Activated CD8-positive, alpha-beta T cell treated with anti-CD3 and anti-CD28 coated beads, Interleukin-2, amount 10 ng/mL, durations not matched to agents 7 days and 5 days (primary cell): Measurements from ENCODE around the gene PTGS2. TPM values are rescaled to one million over a fixed set of nuclear protein-coding genes. Genes with fewer than 3 reads are reported as not detected.

ENCODE experiments used
- ATAC-seq: fragments of 150-1000 bp; cut with Tn5 transposase; one replicate; pipeline ENCODE4 v1.10.0; 2021; ENCODE audit warnings: moderate library complexity
- CTCF ChIA-PET: fragments of 350-600 bp; sonication (Branson Sonifier 250); formaldehyde crosslinking; loops from one replicate; lab custom pipeline; 2021; ENCODE audit warnings: antibody characterized with exemption; lab: Charles Lee
- POLR2A ChIA-PET: fragments of 350-600 bp; sonication (Branson Sonifier 250); formaldehyde crosslinking; loops from one replicate; lab custom pipeline; 2021; ENCODE audit warnings: antibody characterized with exemption; lab: Charles Lee
- DNase-seq: peaks from one replicate; pipeline ENCODE4 v3.0.0-alpha.2; 2020
- H3K27ac Mint-ChIP-seq: one replicate; pipeline ENCODE4 v1.8.0; 2021; ENCODE audit warnings: mild to moderate bottlenecking, mixed read lengths
- H3K27me3 Mint-ChIP-seq: one replicate; pipeline ENCODE4 v1.8.0; 2021; ENCODE audit warnings: low read depth, mixed read lengths
- H3K36me3 Mint-ChIP-seq: one replicate; pipeline ENCODE4 v1.8.0; 2021; ENCODE audit warnings: low read depth, mixed read lengths
- H3K4me1 Mint-ChIP-seq: one replicate; pipeline ENCODE4 v1.8.0; 2021; ENCODE audit warnings: low read depth, mixed read lengths
- H3K4me3 Mint-ChIP-seq: one replicate; pipeline ENCODE4 v1.8.0; 2021; ENCODE audit warnings: mild to moderate bottlenecking, mixed read lengths
- H3K9me3 Mint-ChIP-seq: one replicate; pipeline ENCODE4 v1.8.0; 2022; ENCODE audit warnings: mixed read lengths; ENCODE audit not compliant: insufficient read depth
- total RNA-seq, 2 experiments: library from RNA; stranded (reverse); gene quantifications; one replicate each; pipeline ENCODE4 v1.2.3, GENCODE V29; 2021

The PTGS2 gene
- total RNA-seq, 2 experiments from 2014 or later, result not detected

GRCh38 chr1:186634511-186634910 is 45.7 kb downstream of the PTGS2 start:
- H3K36me3 Mint-ChIP-seq, result no peaks in the 10 kb centered on the region
- ChIA-PET POLR2A (interaction anchor here (0.6 kb wide), 1 partner anchor 92 kb away, joined by 3 read pairs; no protein-coding TSS in a partner anchor), CTCF (no interaction called here)
- H3K27me3 Mint-ChIP-seq, result peaks cover 8% of the 10 kb centered on the region
- H3K27ac Mint-ChIP-seq, result no peak overlapping the region
- H3K4me1 Mint-ChIP-seq, result no peaks in the 10 kb centered on the region
- H3K9me3 Mint-ChIP-seq, result peaks cover 5% of the 10 kb centered on the region
- H3K4me3 Mint-ChIP-seq, result no peak overlapping the region
- ATAC-seq (no peak), DNase-seq (no peak)

DNA sequence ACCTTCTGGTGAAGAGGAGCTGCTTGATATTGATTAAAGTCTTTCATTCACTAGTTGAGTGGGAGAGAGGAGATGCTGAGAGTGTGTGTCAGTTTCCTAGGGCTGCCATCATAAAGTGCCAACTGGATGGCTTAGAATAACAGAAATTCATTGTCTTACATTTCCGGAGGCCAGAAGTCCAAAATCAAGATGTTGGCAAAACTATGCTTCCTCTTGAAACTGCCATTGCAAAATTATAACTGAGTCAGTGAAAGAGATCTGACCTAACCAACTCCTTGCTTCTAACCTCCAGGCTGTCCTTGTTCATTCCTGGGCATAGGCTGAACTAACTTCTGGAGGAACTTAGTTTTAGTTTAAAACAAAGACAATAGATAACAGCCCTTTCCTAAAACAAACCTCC is 47.1 kb downstream of the PTGS2 start:
- peaks cover 5% of the 10 kb centered on the region for H3K9me3 Mint-ChIP-seq
- ATAC-seq (no peak), DNase-seq (no peak)
- no peaks in the 10 kb centered on the region for H3K4me1 Mint-ChIP-seq
- H3K27me3 Mint-ChIP-seq, result peaks cover 11% of the 10 kb centered on the region
- CTCF ChIA-PET, result no interaction called here
- no peaks in the 10 kb centered on the region for H3K36me3 Mint-ChIP-seq
- POLR2A ChIA-PET, result no interaction called here
- no peak overlapping the region for H3K27ac Mint-ChIP-seq
- no peak overlapping the region for H3K4me3 Mint-ChIP-seq

DNA sequence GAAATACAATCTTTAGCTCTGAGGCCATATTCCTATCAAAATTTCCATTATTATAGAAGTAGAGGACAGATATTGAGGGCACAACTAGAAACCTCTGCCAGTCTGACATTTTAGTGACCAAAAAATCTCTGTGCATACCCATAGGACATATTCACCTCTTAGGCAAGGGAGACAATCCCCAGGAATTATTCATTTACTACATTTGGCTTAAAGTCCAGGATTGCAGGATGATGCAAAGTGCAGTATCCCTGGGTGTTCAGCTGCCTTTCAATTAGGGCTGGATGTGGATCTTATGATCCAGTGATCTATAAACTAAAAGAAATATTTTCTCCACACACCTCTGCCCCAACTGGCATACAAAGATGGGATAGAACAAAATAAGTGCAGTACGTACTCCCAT is 50.9 kb downstream of the PTGS2 start:
- CTCF ChIA-PET, result no interaction called here
- Mint-ChIP-seq H3K27me3 (peaks cover 15% of the 10 kb centered on the region), H3K27ac (no peak overlapping the region)

DNA sequence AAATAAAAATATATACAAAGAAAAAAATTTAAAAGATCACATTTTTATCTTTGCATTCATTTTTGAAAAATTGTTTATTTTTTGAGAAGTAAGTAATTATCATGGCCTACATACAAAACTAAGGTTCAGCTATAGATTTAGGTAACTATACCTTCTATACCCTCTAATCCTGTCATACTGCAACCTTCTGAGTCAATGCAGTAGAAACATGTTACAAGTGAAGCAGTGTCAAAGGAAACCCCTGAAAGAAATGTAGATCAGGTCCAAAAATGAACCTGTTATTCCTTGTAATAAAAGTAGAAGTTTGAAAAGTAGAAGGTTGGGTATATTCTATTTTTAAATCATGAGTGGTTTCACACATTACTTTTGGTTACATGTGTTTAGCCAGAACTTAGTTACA is 51.3 kb downstream of the PTGS2 start:
- CTCF ChIA-PET, result no interaction called here
- Mint-ChIP-seq H3K27me3 (peaks cover 15% of the 10 kb centered on the region), H3K9me3 (no peaks in the 10 kb centered on the region), H3K4me1 (no peaks in the 10 kb centered on the region), H3K27ac (no peak overlapping the region), H3K4me3 (no peak overlapping the region), H3K36me3 (no peaks in the 10 kb centered on the region)
- POLR2A ChIA-PET, result no interaction called here
- DNase-seq, result no peak
- no peak for ATAC-seq

More for the DNA sequence above, 50.9 kb downstream of the PTGS2 start:
- no peaks in the 10 kb centered on the region for H3K36me3 Mint-ChIP-seq
- no peak for ATAC-seq
- no peaks in the 10 kb centered on the region for H3K4me1 Mint-ChIP-seq
- H3K9me3 Mint-ChIP-seq, result no peaks in the 10 kb centered on the region
- H3K4me3 Mint-ChIP-seq, result no peak overlapping the region
- POLR2A ChIA-PET, result no interaction called here
- DNase-seq, result no peak

DNA sequence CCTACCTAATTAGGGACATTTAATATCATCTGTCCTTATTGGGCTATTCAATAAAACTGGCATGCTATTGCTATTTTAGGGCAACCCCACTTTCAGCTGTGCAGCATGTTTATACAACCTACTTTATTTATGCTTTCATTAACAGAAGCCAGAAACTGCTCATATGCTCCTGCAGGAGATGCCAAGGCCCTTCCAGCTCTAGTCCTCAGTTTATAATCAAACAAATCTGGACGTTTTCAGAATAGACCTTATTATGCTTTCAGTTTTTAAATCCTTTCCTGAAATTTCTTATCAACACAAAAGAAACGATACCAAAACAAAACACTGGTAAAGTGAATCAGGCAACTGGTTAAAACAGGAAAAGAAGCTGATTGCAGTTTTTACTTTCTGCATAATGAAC is 53.2 kb downstream of the PTGS2 start:
- ATAC-seq (no peak), DNase-seq (no peak)
- POLR2A ChIA-PET, result no interaction called here
- Mint-ChIP-seq H3K27ac (no peak overlapping the region), H3K27me3 (peaks cover 18% of the 10 kb centered on the region), H3K9me3 (no peaks in the 10 kb centered on the region), H3K4me3 (no peak overlapping the region), H3K4me1 (no peaks in the 10 kb centered on the region), H3K36me3 (no peaks in the 10 kb centered on the region)
- CTCF ChIA-PET, result interaction anchor here (1.3 kb wide), 1 partner anchor 359 kb away, joined by 3 read pairs; no protein-coding TSS in a partner anchor

DNA sequence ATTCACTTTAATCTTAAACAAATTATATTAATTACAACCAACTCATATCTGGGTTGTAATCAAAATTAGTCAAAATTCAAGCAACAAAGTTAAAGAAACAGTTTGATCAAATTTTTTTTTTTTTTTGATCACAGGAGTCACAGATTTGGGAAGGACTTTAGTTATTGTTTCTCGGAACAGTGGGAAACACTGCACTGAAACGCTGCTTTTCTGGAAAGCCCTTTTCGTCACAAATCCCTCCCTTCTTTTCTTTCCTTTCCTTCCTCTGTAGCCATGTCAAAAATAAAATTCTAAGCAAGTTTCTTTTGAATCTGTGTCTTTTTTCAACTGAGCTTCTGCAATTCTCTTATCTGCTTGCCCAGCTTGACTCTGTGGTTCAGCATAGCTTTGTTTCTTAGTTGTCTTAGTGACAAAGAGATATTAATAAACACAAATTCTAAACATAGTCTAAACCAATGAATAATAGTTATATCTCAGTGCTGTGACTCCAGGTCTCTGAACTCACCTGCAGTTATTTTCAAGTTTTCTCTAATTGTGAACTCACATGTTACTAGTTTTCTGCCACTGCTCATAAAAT is 53.8 kb downstream of the PTGS2 start:
- no peak for ATAC-seq
- no peak overlapping the region for H3K4me3 Mint-ChIP-seq

GRCh38 chr1:186623551-186623950 is 56.7 kb downstream of the PTGS2 start:
- ChIA-PET CTCF (no interaction called here), POLR2A (no interaction called here)
- peaks cover 25% of the 10 kb centered on the region for H3K4me1 Mint-ChIP-seq
- H3K27ac Mint-ChIP-seq, result no peak overlapping the region
- H3K9me3 Mint-ChIP-seq, result no peaks in the 10 kb centered on the region
- H3K27me3 Mint-ChIP-seq, result peaks cover 10% of the 10 kb centered on the region
- H3K4me3 Mint-ChIP-seq, result no peak overlapping the region
- DNase-seq, result no peak
- H3K36me3 Mint-ChIP-seq, result no peaks in the 10 kb centered on the region
- ATAC-seq, result no peak

More for the DNA sequence above, 53.8 kb downstream of the PTGS2 start:
- peaks cover 4% of the 10 kb centered on the region for H3K4me1 Mint-ChIP-seq
- H3K36me3 Mint-ChIP-seq, result no peaks in the 10 kb centered on the region
- POLR2A ChIA-PET, result no interaction called here
- no peak overlapping the region for H3K27ac Mint-ChIP-seq
- H3K27me3 Mint-ChIP-seq, result peaks cover 18% of the 10 kb centered on the region
- DNase-seq, result no peak
- CTCF ChIA-PET, result interaction anchor here (1.3 kb wide), 1 partner anchor 360 kb away, joined by 3 read pairs; no protein-coding TSS in a partner anchor
- H3K9me3 Mint-ChIP-seq, result no peaks in the 10 kb centered on the region

Other genes with a start within 250 kb of the PTGS2 start
- gene PDC, start 219.3 kb downstream of the PTGS2 start, total RNA-seq, result not detected
- gene PLA2G4A, start 148.5 kb upstream of the PTGS2 start, total RNA-seq, result not detected